C4-2B (cell line): ENCODE measurements around the gene IKZF1.

Source experiments
- CTCF ChIP-seq: fragments of 450-650 bp; conservative IDR thresholded peaks from 2 replicates; pipeline ENCODE4 v1.5.1; 2017; ENCODE audit warnings: mild to moderate bottlenecking
- ZFX ChIP-seq: fragments of 450-650 bp; IDR thresholded peaks from 2 replicates; pipeline ENCODE4 v1.6.1; 2017

DNA sequence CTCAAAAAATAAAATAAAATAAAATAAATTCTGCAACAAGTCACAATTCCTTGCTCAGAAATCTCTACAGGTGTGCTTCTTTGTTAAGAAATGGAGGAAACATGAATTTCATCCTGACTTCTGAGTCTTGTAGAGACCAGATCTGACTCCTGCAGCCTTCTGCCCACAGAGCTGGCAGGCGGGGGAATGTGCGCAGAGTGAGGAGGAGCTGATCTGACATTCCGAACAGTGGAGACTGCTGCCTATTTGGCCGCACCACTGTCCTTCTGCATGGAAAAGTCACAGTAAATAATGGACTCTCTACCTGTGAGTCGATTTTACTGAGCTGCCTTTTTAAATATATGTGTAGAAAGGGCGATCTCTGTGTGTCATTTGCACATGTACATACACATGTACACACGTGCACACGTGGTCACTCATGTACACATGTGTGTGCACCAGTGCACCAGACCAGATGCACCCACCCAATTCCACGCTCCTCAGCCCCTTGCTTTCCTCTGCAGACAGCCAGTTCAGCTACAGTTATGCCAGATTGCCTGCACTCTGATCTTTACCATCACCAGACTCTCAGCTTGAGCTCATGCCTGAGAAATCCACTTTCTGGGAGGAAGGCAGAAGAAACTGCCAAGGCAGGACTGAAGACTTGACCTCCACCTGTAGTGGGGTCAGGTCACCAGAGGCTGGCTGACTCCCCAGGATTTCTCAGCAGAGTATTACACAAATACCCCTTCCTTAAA, 54.9 kb downstream of the IKZF1 start:
- TF ChIP-seq CTCF, result no peak
- TF ChIP-seq ZFX, result no peak
